ENCODE data around the gene CDK14.

GRCh38 chr7:91126762-91127161 is 530.6 kb downstream of the CDK14 start:
- TF ChIP-seq CTCF (IDR thresholded peaks at IDR 0.05; ENCODE audit: insufficient read depth, low read length) = no peak
- no peak for TF ChIP-seq POLR2AphosphoS5 (IDR thresholded peaks at IDR 0.05; ENCODE audit: low read depth)
- TF ChIP-seq, protein P1, sequence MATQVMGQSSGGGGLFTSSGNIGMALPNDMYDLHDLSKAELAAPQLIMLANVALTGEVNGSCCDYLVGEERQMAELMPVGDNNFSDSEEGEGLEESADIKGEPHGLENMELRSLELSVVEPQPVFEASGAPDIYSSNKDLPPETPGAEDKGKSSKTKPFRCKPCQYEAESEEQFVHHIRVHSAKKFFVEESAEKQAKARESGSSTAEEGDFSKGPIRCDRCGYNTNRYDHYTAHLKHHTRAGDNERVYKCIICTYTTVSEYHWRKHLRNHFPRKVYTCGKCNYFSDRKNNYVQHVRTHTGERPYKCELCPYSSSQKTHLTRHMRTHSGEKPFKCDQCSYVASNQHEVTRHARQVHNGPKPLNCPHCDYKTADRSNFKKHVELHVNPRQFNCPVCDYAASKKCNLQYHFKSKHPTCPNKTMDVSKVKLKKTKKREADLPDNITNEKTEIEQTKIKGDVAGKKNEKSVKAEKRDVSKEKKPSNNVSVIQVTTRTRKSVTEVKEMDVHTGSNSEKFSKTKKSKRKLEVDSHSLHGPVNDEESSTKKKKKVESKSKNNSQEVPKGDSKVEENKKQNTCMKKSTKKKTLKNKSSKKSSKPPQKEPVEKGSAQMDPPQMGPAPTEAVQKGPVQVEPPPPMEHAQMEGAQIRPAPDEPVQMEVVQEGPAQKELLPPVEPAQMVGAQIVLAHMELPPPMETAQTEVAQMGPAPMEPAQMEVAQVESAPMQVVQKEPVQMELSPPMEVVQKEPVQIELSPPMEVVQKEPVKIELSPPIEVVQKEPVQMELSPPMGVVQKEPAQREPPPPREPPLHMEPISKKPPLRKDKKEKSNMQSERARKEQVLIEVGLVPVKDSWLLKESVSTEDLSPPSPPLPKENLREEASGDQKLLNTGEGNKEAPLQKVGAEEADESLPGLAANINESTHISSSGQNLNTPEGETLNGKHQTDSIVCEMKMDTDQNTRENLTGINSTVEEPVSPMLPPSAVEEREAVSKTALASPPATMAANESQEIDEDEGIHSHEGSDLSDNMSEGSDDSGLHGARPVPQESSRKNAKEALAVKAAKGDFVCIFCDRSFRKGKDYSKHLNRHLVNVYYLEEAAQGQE (IDR thresholded peaks at IDR 0.05; ENCODE audit: insufficient replicate concordance, low read depth) = no peak
- TF ChIP-seq SPI1 (IDR thresholded peaks at IDR 0.05; ENCODE audit: borderline replicate concordance, low read depth) = no peak
- no peak for TF ChIP-seq GABPA (IDR thresholded peaks at IDR 0.05; ENCODE audit: low read depth)
